GM18951 (cell line): ENCODE data around the gene DLST.

Experiments
- POLR2A ChIP-seq: IDR thresholded peaks from 4 replicates; pipeline ENCODE4 v1.6.1; 2011; ENCODE audit warnings: mild to moderate bottlenecking; ENCODE audit not compliant: insufficient read length, insufficient read depth; ENCODE audit errors: extremely low read depth
- in situ Hi-C: fragments of 300-500 bp; cut with MboI; formaldehyde crosslinking; loops from one replicate; pipeline ENCODE4 v1.12.0; 2022; ENCODE audit warnings: low sequenced_read_pairs, mixed read lengths, inconsistent platforms; ENCODE audit not compliant: unreplicated experiment

DLST gene

DNA sequence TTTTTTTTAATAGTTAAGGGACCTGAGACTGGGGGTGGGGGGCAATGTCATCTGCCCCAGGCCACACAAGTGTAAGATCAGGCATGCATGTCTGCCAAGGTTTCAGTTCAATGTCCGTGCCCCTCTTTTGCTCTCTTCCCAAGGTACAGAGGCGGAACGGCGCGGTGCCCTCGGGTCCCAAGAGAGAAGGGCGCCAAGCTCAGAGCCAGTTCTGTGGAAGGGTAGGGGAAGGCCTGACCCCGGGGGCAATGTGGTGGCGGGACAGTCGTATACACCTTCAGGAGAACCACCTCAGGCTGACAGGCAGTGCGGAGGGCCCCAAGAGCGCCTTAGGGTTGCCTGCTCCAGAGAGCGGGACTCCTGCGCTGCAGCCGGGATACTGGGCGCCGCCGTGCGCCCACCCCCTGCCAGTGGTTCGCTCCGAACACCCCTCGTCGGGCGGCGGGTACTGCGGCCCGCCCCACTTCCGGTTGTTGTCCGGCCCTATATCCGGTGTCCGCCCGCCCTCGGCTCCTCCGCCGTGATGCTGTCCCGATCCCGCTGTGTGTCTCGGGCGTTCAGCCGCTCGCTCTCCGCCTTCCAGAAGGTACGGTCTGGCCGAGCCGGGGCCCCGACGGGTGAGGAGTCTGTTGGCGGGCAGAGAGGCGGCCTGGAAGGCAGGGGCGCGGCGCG, at the start of gene DLST:
TSS of gene DLST (plus strand) at position 486 of the 672 bp plus-strand sequence. CDS start at position 524, 38 bp downstream.
- in situ Hi-C loops, result no loop called here
- TF ChIP-seq POLR2A, result peak; percentile 96

DNA sequence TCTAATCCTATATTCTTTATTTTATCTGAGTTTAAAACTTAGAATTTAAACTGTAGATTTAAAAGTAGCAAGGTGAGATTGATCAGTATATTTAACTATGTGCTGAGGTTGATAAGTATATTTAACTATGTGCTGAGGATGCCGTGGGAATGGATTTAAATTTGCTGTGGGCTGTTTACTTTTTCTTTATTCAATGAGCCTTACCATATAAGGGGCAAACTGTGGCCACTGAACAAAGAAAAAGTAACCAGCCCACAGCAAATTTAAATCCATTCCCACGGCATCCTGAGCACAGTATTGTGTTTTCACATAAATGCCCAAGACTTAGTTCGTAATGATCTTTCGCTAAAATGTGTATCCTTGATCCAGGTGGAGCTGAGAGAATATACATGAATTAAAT, 48.9 kb upstream of the DLST start:
- in situ Hi-C loops, result no loop called here
- TF ChIP-seq POLR2A, result no peak

DNA sequence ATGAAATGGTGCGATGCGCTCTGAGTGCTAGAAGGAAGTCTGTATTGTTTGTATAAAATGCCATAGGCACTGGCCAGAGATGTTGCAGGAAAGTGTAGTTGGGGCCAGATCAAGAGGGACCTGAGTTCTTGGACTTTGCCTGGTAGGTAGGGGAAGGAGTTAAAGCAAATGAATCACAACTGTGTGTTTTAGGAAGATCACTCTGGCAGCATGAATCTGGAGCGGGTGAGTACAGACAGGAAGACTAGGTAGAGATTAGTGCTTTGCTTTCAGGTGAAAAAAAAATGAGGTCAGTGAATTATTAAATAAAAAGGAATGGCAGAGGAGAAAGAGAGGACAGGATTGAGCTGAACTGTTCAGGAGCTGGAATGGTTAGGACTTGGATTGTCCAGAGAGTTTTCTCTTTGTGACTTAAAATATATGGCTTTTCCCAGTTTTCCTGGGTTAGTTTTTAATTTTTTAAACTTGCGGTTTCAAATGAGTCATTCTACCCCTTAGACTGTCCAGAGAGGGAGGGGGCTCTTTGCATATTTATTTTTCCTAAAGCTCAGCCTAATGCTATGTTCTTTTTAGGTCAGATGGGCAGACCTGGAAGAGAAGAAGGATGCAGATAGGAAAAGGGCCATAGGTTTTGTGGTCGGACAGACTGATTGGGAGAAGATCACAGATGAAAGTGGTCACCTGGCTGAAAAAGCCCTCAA, 46.9 kb upstream of the DLST start:
- in situ Hi-C loops, result no loop called here
- TF ChIP-seq POLR2A, result no peak

DNA sequence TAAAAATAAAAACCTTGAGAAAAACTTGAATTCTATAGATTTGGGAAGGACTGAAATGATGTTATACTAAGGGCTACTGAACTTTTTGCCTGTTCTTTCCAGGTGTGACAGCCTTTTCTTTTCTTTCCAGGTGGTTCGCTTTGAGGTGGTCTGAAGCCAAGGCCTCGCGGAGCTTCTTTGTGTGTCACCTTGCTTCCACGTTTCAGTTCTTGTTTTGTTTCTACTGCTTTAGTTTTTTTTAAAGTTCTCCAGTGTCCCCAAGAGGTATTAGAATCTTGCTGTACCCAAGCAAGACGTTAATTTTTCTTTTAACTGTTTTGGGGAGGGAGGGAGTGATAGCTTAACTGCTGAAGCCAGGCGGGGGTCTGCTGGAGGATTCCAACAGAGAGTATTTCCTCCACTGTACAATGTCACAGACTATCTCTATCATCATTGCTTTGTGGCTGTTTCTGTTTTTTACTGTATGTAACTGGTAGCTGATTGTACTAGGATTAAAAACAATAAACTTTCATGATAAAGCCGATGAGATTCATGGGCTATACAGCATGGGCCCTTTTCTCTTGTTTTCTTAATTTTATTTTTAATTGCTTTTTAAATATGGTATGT, 46.0 kb upstream of the DLST start:
- no peak for TF ChIP-seq POLR2A
- in situ Hi-C loops, result no loop called here

DNA sequence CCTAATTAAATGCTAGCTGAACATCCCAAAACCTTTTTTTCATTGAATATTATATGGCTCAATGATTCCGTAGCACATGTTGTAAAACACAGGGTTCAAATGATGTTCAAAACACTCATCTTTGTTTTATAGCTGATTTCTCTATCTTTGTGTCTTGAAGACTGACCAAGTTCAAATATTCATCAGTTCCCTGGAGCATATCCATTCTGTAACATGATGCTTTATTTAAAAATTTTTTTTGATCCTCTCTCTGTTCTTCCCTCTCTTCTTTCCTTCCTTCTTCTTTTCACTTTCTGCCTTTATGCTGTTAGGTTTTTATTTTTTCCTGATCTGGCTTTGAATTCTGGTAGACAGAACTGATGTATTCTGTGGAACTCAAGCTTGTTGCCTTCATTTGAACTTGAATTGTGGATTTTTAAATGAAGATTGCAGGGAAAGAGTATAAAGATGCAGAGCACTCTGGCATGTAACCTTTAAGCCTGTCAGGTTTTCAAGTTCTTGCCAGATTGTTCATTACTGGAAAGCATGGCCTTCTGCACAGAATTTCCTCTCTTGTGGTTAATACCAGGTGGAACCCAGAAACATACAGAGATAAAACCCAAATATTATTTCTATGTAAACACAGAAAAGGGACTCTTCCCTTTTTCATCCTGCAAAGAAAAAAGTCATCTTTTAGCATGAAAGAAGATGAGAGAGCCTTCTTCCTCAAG, 45.3 kb upstream of the DLST start:
- in situ Hi-C loops, result no loop called here
- TF ChIP-seq POLR2A, result no peak

DNA sequence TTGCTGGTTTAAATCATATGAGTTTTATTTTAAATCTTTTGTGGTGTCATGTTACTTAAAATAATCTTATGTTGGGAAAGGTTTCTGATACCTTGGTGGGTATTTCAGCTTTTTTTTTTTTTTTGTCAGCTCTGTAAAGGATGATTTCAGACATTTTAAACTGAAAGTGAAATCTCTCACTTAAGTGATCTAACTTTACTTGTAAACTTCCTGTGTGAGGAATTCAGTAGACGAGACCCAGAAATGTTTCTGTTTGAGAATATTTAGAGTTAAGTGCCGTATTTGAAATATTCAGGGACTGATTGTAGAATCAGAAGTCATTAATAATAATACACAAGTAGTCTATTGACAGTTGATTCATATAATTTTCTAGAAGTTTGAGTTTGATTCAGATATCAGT, 43.5 kb upstream of the DLST start:
- no peak for TF ChIP-seq POLR2A
- in situ Hi-C loops, result no loop called here

DNA sequence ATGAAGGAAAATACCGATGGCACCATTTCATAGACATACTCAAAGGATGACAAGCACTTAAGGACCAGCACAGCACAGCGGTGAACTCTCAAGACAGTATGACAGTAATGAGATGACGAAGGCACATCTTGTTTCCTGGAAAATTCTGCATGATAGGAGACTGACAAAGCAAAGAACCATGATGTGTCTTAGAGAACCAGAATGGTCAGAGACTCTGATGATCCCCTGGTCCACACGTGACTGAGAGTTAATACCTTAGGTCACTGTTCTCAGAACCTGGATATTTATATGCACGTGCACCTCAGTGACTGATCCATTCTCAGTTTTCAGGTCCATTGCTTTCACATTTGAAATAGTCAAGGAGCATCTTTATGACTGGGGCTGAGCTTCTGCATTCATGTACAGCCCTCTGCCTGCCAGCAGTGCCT, 41.1 kb upstream of the DLST start:
- TF ChIP-seq POLR2A, result no peak
- in situ Hi-C loops, result no loop called here

DNA sequence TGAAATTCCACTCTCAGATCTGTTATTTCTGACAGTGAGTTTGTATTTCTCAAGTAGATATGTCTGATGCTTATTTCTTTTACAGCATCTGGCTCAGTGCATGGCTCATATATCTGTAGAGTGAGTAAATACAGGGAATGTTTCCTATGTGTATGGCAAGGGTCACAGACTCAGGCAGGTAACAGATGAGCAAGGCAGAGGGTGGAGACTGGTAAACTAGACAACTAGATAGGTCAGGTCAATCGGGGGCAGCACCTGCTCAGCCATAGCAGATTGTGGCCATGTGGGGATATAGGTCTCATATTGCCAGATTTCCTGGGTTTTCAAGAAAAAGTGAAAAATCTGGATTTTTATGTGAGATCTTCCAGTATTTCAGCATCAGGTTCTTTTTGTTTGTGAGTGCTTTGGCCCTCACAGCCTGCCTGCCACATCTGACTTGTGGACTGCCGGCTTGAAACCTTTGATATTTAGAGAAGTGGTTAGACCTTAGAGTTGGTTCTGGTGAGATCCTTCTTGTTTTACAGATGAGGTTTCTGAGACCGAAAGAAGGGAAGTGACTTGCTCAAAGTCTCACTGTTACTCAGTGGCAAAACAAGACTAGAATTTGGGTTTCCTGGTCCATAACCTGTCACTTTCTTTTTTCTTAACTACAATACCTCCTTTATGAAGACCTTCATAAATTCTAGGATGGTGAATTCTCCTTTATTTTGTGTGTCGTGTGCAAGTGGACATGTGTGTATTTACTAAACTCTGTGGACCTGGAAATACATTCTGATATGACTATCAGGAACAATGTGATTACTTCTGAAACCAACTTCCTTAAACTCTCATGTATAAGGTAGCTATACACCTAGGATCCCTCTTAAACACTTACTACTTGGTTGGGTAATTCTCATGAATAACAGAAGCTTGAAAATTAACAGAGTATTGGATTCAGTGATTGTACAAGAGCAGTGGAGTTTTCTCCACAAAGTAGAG, 40.2 kb upstream of the DLST start:
- in situ Hi-C loops, result no loop called here
- TF ChIP-seq POLR2A, result no peak

DNA sequence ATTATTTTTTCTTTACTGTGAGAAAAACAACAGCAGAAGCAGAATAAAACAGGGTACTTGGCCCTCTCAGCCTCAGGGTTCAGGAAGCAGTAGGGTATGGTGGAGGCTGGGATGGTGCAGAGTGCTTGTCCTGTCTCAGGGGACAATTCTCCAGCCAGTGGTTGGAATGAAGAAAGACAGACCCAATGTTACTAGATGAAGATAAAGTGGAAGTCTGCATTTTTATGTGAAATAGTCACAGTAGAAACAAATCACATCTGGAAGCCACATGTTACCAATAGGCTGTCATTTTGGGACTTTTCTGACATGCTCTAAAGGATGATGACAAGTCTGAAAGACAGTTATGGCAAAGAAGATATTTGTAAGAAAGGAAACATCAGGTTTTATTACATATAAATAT, 38.1 kb upstream of the DLST start:
- in situ Hi-C loops, result no loop called here
- TF ChIP-seq POLR2A, result no peak

DNA sequence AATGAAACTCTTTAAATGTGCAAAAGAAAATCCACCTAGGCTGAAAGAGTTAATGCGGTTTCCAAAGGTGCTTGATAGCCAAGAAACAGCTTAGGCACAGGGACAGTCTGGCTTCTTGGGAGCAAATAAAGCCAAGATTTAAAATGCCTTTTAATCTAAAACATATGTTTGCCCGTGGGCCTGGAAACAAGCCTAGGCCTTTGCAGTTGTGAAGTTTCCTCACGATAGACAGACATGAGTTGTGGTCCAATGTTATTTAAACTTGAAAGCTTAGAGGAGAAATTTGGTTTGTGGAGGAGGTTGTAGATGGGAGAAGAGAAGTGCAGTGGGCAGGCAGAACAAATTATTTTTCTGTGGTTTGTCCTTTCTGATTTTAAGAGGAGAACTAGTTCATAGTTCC, 35.5 kb upstream of the DLST start:
- no peak for TF ChIP-seq POLR2A
- in situ Hi-C loops, result no loop called here

DNA sequence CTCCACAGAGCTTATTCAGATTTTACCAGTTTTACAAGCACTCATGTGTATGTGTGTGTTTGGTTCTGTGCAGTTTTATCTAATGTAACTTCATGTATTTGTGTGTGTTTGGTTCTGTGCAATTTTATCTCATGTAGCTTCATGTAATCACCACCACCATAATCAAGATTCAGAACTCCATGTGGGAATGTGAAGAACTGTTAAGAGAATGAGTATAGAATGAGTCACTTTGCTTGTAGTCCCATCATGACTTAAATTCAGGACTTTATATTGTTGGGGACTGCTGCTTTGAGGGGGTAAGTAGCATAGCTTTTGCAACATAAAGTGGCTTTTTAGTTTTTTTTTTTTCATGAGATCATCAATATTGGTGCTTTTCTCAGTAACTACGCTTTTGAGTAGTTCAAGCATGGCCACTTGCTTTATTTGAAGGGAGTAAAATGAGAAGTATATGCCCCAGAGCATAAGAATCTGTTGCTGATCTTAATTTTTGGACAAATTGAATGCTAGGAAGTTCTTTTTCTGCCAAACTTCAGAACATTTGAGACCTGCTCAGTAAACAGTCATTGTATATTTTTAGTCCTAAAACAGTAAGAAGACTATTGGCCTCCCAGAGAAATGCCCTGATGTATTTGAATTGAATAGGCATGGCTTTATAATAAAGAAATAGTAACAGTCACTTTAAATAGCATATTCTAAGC, 34.6 kb upstream of the DLST start:
- in situ Hi-C loops, result no loop called here
- TF ChIP-seq POLR2A, result no peak

DNA sequence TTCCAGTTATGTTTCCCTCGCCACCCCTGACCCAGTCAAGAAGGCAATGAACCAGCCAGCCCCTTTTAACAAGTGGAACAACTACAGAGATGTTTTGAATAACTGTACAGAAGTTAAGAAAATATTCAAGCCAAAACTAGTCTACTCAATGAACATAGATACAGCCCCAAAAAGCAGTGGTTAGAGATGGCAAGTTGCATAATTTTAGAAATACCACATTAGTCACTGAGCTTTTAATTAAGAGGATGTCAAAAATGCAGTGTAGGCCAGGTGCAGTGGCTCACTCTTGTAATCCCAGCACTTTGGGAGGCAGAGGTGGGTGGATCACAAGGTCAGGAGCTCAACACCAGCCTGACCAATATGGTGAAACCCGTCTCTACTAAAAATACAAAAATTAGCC, 32.9 kb upstream of the DLST start:
- in situ Hi-C loops, result no loop called here
- no peak for TF ChIP-seq POLR2A

DNA sequence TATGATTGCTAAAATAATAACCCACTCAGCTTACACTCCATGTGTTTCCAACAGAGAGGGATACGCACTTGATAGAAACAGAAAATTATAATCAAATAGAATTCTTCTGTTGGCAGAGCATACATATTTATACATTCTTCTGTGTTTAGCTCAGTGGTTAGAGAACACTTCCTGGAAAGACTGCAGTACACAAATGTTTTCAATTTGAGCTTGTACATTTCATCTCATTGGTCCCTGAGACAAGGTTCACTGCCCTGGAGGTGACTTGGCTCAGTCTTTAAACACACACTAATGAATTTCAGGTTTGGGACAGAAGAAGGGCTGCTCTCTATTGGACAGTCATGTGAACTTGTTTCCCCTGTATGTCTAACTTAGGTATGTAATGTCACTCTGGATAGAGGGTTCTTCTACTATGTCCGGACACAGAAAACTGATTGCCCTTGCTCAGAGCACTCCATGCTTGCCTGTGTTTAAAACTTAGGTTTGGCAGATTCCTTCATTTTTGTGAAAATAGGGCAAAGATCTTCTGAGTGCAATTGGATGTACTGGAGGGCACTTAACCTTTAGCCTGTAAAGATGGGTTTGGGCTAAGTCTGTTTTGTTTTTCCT, 28.7 kb upstream of the DLST start:
- no peak for TF ChIP-seq POLR2A
- in situ Hi-C loops, result no loop called here
